Caco-2 (cell line): ENCODE measurements around the gene ALOX15B. TPM values are rescaled to one million over a fixed set of nuclear protein-coding genes. Genes with fewer than 3 reads are reported as not detected.

ENCODE experiments used
- BruUV-seq: library from RNA; stranded (reverse); fragments of 400-500 nt; replicated peaks from 2 replicates; lab custom pipeline; 2021; lab: Mats Ljungman, UMichigan
- CTCF ChIA-PET: fragments of 300-600 bp; sonication (Branson Sonifier 250); formaldehyde crosslinking; loops from one replicate; lab custom pipeline; 2022; ENCODE audit warnings: antibody characterized with exemption; lab: Charles Lee
- POLR2A ChIA-PET: fragments of 300-600 bp; sonication (Branson Sonifier 250); formaldehyde crosslinking; loops from one replicate; lab custom pipeline; 2022; ENCODE audit warnings: antibody characterized with exemption; lab: Charles Lee
- DNase-seq, 2 experiments: peaks; one replicate each; pipeline versions ENCODE4 v3.0.0 to v3.0.0-alpha.2; 2020 to 2022
- H3K27me3 ChIP-seq: replicated peaks from 2 replicates; pipeline ENCODE4 v1.6.0; 2011; ENCODE audit warnings: low read length; ENCODE audit not compliant: control insufficient read depth, insufficient read depth
- H3K36me3 ChIP-seq: 2 replicates; pipeline ENCODE4 v1.5.1; 2011; ENCODE audit warnings: low read length; ENCODE audit not compliant: control insufficient read depth, insufficient read depth
- H3K4me1 ChIP-seq: fragments of 250-450 bp; sonication (Bioruptor Pico); 2 replicates; pipeline ENCODE4 v1.5.1; 2020; ENCODE audit warnings: mild to moderate bottlenecking
- H3K4me3 ChIP-seq: 2 replicates; pipeline ENCODE4 v1.5.1; 2011; ENCODE audit warnings: low read depth, mild to moderate bottlenecking, control low read depth, low read length
- H3K9me3 ChIP-seq: fragments of 250-450 bp; sonication (Bioruptor Pico); 2 replicates; pipeline ENCODE4 v1.5.1; 2020; ENCODE audit warnings: mild to moderate bottlenecking, moderate library complexity
- H3K27ac Mint-ChIP-seq: one replicate; pipeline ENCODE4 v1.8.0; 2022; ENCODE audit warnings: mixed read lengths; ENCODE audit not compliant: unreplicated experiment
- H3K27me3 Mint-ChIP-seq: one replicate; pipeline ENCODE4 v1.8.0; 2022; ENCODE audit warnings: mixed read lengths; ENCODE audit not compliant: insufficient read depth, unreplicated experiment
- H3K36me3 Mint-ChIP-seq: one replicate; pipeline ENCODE4 v1.8.0; 2022; ENCODE audit warnings: mild to moderate bottlenecking, mixed read lengths; ENCODE audit not compliant: insufficient read depth, unreplicated experiment
- H3K4me1 Mint-ChIP-seq: one replicate; pipeline ENCODE4 v1.8.0; 2022; ENCODE audit warnings: low read depth, mixed read lengths; ENCODE audit not compliant: unreplicated experiment
- H3K4me3 Mint-ChIP-seq: one replicate; pipeline ENCODE4 v1.8.0; 2022; ENCODE audit warnings: mild to moderate bottlenecking, moderate library complexity, mixed read lengths; ENCODE audit not compliant: unreplicated experiment
- H3K9me3 Mint-ChIP-seq: one replicate; pipeline ENCODE4 v1.8.0; 2022; ENCODE audit warnings: mixed read lengths; ENCODE audit not compliant: unreplicated experiment
- CTCF ChIP-seq, 2 experiments: fragments of 200-600 bp in 1 of 2; IDR thresholded peaks; 1 replicate in 1 of 2; 2 replicates in 1 of 2; pipeline versions ENCODE4 v1.5.1 to v1.8.0; 2011 to 2022; ENCODE audit warnings: antibody characterized with exemption in 1 of 2, control low read depth in 1 of 2, inconsistent platforms in 1 of 2, low read depth in 1 of 2, low read length in 1 of 2, mild to moderate bottlenecking in 1 of 2, moderate library complexity in 1 of 2; ENCODE audit not compliant: insufficient read depth in 1 of 2, severe bottlenecking in 1 of 2, unreplicated experiment in 1 of 2
- intact Hi-C: fragments of 100-400 bp; cut with micrococcal nuclease; formaldehyde crosslinking; loops from one replicate; pipeline ENCODE4 v1.10.0; 2022; ENCODE audit not compliant: unreplicated experiment
- total RNA-seq: library from RNA; stranded (reverse); gene quantifications from 2 replicates; pipeline ENCODE4 v1.2.3, GENCODE V29; 2022

Gene ALOX15B
- total RNA-seq, 1 experiment from 2014 or later: not detected

- H3K27me3 ChIP-seq: no peaks in the 10 kb centered on the region
- POLR2A ChIA-PET: no interaction called here
- no TSS peak for BruUV-seq
Observed at GRCh38 chr17:8012996-8013640, 25.7 kb upstream of the ALOX15B start.

GRCh38 chr17:8013731-8014557 lies 24.9 kb upstream of the ALOX15B start:
- no TSS peak for BruUV-seq
- intact Hi-C loops: no loop called here
- no peak overlapping the region for H3K27ac Mint-ChIP-seq
- H3K36me3 ChIP-seq: no peaks in the 10 kb centered on the region
- CTCF ChIA-PET: no interaction called here
- no peaks in the 10 kb centered on the region for H3K27me3 Mint-ChIP-seq
- TF ChIP-seq CTCF (IDR thresholded peaks at IDR 0.05; ENCODE audit: insufficient read depth in 1 of 2, low read depth in 1 of 2, low read length in 1 of 2, severe bottlenecking in 1 of 2, unreplicated experiment in 1 of 2): no peak
- no peak overlapping the region for H3K4me3 Mint-ChIP-seq
- H3K4me1 ChIP-seq: peaks cover 9% of the 10 kb centered on the region
- no peak for DNase-seq
- H3K4me3 ChIP-seq: no peak overlapping the region
- H3K9me3 ChIP-seq: no peaks in the 10 kb centered on the region
- no peaks in the 10 kb centered on the region for H3K36me3 Mint-ChIP-seq
- H3K4me1 Mint-ChIP-seq: peaks cover 6% of the 10 kb centered on the region
- H3K27me3 ChIP-seq: no peaks in the 10 kb centered on the region
- POLR2A ChIA-PET: no interaction called here
- no peaks in the 10 kb centered on the region for H3K9me3 Mint-ChIP-seq

More at GRCh38 chr17:8012996-8013640, 25.7 kb upstream of the ALOX15B start:
- no peaks in the 10 kb centered on the region for H3K27me3 Mint-ChIP-seq
- CTCF ChIA-PET: no interaction called here
- no peak for TF ChIP-seq CTCF (IDR thresholded peaks at IDR 0.05; ENCODE audit: insufficient read depth in 1 of 2, low read depth in 1 of 2, low read length in 1 of 2, severe bottlenecking in 1 of 2, unreplicated experiment in 1 of 2)
- no peak overlapping the region for H3K4me3 ChIP-seq
- H3K9me3 Mint-ChIP-seq: no peaks in the 10 kb centered on the region
- H3K9me3 ChIP-seq: no peaks in the 10 kb centered on the region
- H3K36me3 Mint-ChIP-seq: no peaks in the 10 kb centered on the region
- no peak overlapping the region for H3K4me3 Mint-ChIP-seq
- peaks cover 6% of the 10 kb centered on the region for H3K4me1 Mint-ChIP-seq
- no peaks in the 10 kb centered on the region for H3K36me3 ChIP-seq
- no peak for DNase-seq
- intact Hi-C loops: no loop called here
- H3K4me1 ChIP-seq: peaks cover 9% of the 10 kb centered on the region
- H3K27ac Mint-ChIP-seq: no peak overlapping the region

- H3K36me3 Mint-ChIP-seq: no peaks in the 10 kb centered on the region
- no peaks in the 10 kb centered on the region for H3K27me3 ChIP-seq
- H3K4me3 ChIP-seq: no peak overlapping the region
- no peaks in the 10 kb centered on the region for H3K9me3 ChIP-seq
- POLR2A ChIA-PET: no interaction called here
- TF ChIP-seq CTCF (IDR thresholded peaks at IDR 0.05; ENCODE audit: insufficient read depth in 1 of 2, low read depth in 1 of 2, low read length in 1 of 2, severe bottlenecking in 1 of 2, unreplicated experiment in 1 of 2): no peak
- peaks cover 9% of the 10 kb centered on the region for H3K4me1 ChIP-seq
- peaks cover 6% of the 10 kb centered on the region for H3K4me1 Mint-ChIP-seq
- no peak for DNase-seq
- intact Hi-C loops: no loop called here
- no peaks in the 10 kb centered on the region for H3K27me3 Mint-ChIP-seq
- BruUV-seq: no TSS peak
- no peak overlapping the region for H3K27ac Mint-ChIP-seq
- no peaks in the 10 kb centered on the region for H3K36me3 ChIP-seq
- no peaks in the 10 kb centered on the region for H3K9me3 Mint-ChIP-seq
- H3K4me3 Mint-ChIP-seq: no peak overlapping the region
- CTCF ChIA-PET: no interaction called here
Observed at GRCh38 chr17:8014558-8014850, 24.4 kb upstream of the ALOX15B start.
